HepG2 (cell line): ENCODE results near the gene EOLA1. TPM values are rescaled to one million over a fixed set of nuclear protein-coding genes. Genes with fewer than 3 reads are reported as not detected.

ENCODE experiments used
- FOXK2 ChIP-seq: fragments of 450-650 bp; IDR thresholded peaks from 2 replicates; pipeline ENCODE4 v1.6.1; 2016
- HOMEZ ChIP-seq: IDR thresholded peaks from 2 replicates; pipeline ENCODE4 v1.6.1; 2016; ENCODE audit warnings: low read depth
- IRF2 ChIP-seq: IDR thresholded peaks from 2 replicates; pipeline ENCODE4 v1.6.1; 2018; ENCODE audit warnings: missing genetic modification reagents, missing compliant biosample characterization
- KMT2B ChIP-seq: IDR thresholded peaks from 2 replicates; pipeline ENCODE4 v1.6.1; 2016; ENCODE audit warnings: missing genetic modification reagents, missing compliant biosample characterization
- MEIS1 ChIP-seq: sonication (generic); formaldehyde crosslinking; IDR thresholded peaks from 2 replicates; pipeline ENCODE4 v1.9.0; 2021; ENCODE audit warnings: mild to moderate bottlenecking, missing genetic modification reagents, moderate library complexity, borderline replicate concordance
- MNT ChIP-seq: fragments of 450-650 bp; IDR thresholded peaks from 2 replicates; pipeline ENCODE4 v1.6.1; 2016
- NFIC ChIP-seq: IDR thresholded peaks from 2 replicates; pipeline ENCODE4 v1.6.1; 2012; ENCODE audit warnings: mild to moderate bottlenecking, low read length, inconsistent platforms
- NFRKB ChIP-seq: fragments of 450-650 bp; IDR thresholded peaks from 2 replicates; pipeline ENCODE4 v1.6.1; 2017
- RFXANK ChIP-seq: IDR thresholded peaks from 2 replicates; pipeline ENCODE4 v1.6.1; 2016
- SMAD9 ChIP-seq: sonication (generic); formaldehyde crosslinking; IDR thresholded peaks from 2 replicates; pipeline ENCODE4 v1.5.1; 2020; ENCODE audit warnings: mild to moderate bottlenecking, missing genetic modification reagents
- SP2 ChIP-seq: sonication (generic); formaldehyde crosslinking; IDR thresholded peaks from 2 replicates; pipeline ENCODE4 v1.5.1; 2020; ENCODE audit warnings: mild to moderate bottlenecking, missing genetic modification reagents
- TEAD2 ChIP-seq: sonication (generic); formaldehyde crosslinking; IDR thresholded peaks from 2 replicates; pipeline ENCODE4 v1.9.0; 2021; ENCODE audit warnings: missing genetic modification reagents
- TEAD3 ChIP-seq: optimal IDR thresholded peaks from 2 replicates; pipeline ENCODE3; 2016; ENCODE audit warnings: borderline replicate concordance
- ZBTB7A ChIP-seq: sonication (generic); formaldehyde crosslinking; IDR thresholded peaks from 2 replicates; pipeline ENCODE4 v1.8.0; 2022; ENCODE audit warnings: mild to moderate bottlenecking, missing genetic modification reagents
- ZBTB8A ChIP-seq: sonication (generic); formaldehyde crosslinking; IDR thresholded peaks from 2 replicates; pipeline ENCODE4 v1.4.0; 2020; ENCODE audit warnings: mild to moderate bottlenecking, low read depth, missing genetic modification reagents, borderline replicate concordance
- ZNF3 ChIP-seq: IDR thresholded peaks from 2 replicates; pipeline ENCODE4 v1.7.0; 2017; ENCODE audit warnings: inconsistent platforms
- ZNF432 ChIP-seq: sonication (generic); formaldehyde crosslinking; IDR thresholded peaks from 2 replicates; pipeline ENCODE4 v1.5.0; 2020; ENCODE audit warnings: missing genetic modification reagents, mild to moderate bottlenecking, borderline replicate concordance
- ZNF557 ChIP-seq: sonication (generic); formaldehyde crosslinking; IDR thresholded peaks from 2 replicates; pipeline ENCODE4 v1.4.0; 2020; ENCODE audit warnings: missing genetic modification reagents
- ZNF746 ChIP-seq: sonication (generic); formaldehyde crosslinking; IDR thresholded peaks from 2 replicates; pipeline ENCODE4 v1.8.0; 2022; ENCODE audit warnings: mild to moderate bottlenecking, missing genetic modification reagents
- ZNF841 ChIP-seq: sonication (generic); formaldehyde crosslinking; IDR thresholded peaks from 2 replicates; pipeline ENCODE4 v1.8.1; 2023; ENCODE audit warnings: missing genetic modification reagents, borderline replicate concordance
- ZSCAN9 ChIP-seq: IDR thresholded peaks from 2 replicates; pipeline ENCODE4 v1.6.1; 2016; ENCODE audit warnings: borderline replicate concordance
- polyA plus RNA-seq, 8 experiments: library from polyadenylated mRNA; depleted of rRNA in 3 of 8; stranded (reverse) in 7 of 8; unstranded in 1 of 8; fragments of >200 nt; fragmentation: Illumina TruSeq in 4 of 8; extraction: Trizol in 4 of 8; gene quantifications; 2 replicates each; pipeline versions ENCODE4 v1.2.1 to v1.2.3, GENCODE V29; 2011 to 2016; ENCODE audit warnings: low read depth in 4 of 8, missing spikeins in 1 of 8, mixed read lengths in 1 of 8; ENCODE audit not compliant: insufficient read depth in 1 of 8
- total RNA-seq, 5 experiments: library from RNA; depleted of rRNA; stranded (reverse); fragments of >200 nt; fragmentation: Illumina TruSeq; extraction: Trizol; gene quantifications; 2 replicates each; pipeline ENCODE4 v1.2.3, GENCODE V29; 2016; ENCODE audit warnings: low read depth in 1 of 5
- TF ChIP-seq, protein P1 (sequence below): sonication (generic); formaldehyde crosslinking; IDR thresholded peaks from 2 replicates; pipeline ENCODE4 v1.5.1; 2020; ENCODE audit warnings: missing genetic modification reagents, mild to moderate bottlenecking, borderline replicate concordance
- TF ChIP-seq, protein P2 (sequence below): sonication (generic); formaldehyde crosslinking; IDR thresholded peaks from 2 replicates; pipeline ENCODE4 v1.5.0; 2020; ENCODE audit warnings: missing genetic modification reagents
- TF ChIP-seq, protein P3 (sequence below): sonication (generic); formaldehyde crosslinking; conservative IDR thresholded peaks from 2 replicates; pipeline ENCODE4 v1.5.0; 2020; ENCODE audit warnings: missing genetic modification reagents

Gene EOLA1
- total and polyA plus RNA-seq, 2 of the 13 experiments (the other 11 are each of a cell fraction or from before 2014, with no cell fraction given), result 6.5 to 9.6 TPM

DNA sequence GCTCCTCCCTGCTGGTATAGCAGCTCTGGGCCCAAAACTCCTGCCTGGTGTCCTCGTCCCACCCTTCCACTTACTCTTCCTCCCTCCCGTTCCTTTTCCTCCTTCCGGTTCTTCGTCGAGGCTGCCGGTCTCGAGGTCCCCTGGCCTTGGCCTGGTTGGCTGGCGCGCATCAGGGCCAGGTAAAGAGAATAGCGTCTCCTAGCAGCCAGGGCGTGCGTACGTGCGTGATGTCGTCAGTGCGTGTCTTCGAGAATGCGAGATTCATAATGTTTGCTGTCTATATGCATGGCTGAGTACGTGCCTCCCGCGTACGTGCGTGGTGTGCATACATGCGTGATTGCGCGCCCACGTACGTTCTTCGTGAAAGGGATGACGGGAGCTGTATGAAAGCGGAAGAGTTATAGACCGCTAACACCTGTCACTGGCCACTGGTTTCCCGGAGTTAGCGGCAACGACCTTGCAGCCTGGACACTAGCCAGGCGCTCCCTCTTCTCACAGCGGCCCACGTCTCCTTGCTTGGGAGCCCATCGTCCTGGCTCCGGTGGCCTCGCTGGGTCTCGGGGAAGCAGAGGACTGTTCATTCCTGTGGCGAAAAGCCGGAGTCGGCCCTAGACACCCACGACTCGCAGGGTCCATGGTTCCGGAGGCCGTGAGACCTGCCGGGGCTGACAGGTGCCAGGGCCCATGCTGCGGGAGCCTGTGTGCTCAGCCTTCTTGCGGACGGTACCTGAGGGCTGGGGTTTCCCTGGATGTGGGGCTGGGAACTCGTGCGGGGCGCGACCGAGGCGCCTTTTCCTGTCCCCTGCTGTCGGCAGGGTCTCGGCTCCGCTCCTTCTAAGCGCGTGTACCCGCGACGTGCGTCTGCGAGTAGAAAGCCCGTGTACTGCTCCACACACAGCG, at the start of gene EOLA1 (continued):
- no peak for TF ChIP-seq ZNF841 (CRISPR knock-in tag)
- no peak for TF ChIP-seq NFRKB
- TF ChIP-seq SP2 (CRISPR knock-in tag), result peak; percentile 35; the same call in 1 of the 2 replicates
- no peak for TF ChIP-seq RFXANK (CRISPR knock-in tag)
- TF ChIP-seq ZBTB8A (CRISPR knock-in tag), result no peak
- TF ChIP-seq ZBTB7A (CRISPR knock-in tag), result no peak
- no peak for TF ChIP-seq NFIC
- no peak for TF ChIP-seq MNT
- TF ChIP-seq HOMEZ (CRISPR knock-in tag), result no peak
- TF ChIP-seq FOXK2, result no peak
- TF ChIP-seq, protein P1, sequence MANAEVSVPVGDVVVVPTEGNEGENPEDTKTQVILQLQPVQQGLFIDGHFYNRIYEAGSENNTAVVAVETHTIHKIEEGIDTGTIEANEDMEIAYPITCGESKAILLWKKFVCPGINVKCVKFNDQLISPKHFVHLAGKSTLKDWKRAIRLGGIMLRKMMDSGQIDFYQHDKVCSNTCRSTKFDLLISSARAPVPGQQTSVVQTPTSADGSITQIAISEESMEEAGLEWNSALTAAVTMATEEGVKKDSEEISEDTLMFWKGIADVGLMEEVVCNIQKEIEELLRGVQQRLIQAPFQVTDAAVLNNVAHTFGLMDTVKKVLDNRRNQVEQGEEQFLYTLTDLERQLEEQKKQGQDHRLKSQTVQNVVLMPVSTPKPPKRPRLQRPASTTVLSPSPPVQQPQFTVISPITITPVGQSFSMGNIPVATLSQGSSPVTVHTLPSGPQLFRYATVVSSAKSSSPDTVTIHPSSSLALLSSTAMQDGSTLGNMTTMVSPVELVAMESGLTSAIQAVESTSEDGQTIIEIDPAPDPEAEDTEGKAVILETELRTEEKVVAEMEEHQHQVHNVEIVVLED, result peak; percentile 100
- no peak for TF ChIP-seq ZSCAN9
- no peak for TF ChIP-seq ZNF432 (CRISPR knock-in tag)
- peak; percentile 39; the same call in 1 of the 2 replicates for TF ChIP-seq KMT2B (CRISPR knock-in tag)
- TF ChIP-seq SMAD9 (CRISPR knock-in tag), result no peak
- TF ChIP-seq ZNF3 (CRISPR knock-in tag), result no peak
- TF ChIP-seq TEAD3 (CRISPR knock-in tag), result peak; percentile 82
- TF ChIP-seq, protein P2, sequence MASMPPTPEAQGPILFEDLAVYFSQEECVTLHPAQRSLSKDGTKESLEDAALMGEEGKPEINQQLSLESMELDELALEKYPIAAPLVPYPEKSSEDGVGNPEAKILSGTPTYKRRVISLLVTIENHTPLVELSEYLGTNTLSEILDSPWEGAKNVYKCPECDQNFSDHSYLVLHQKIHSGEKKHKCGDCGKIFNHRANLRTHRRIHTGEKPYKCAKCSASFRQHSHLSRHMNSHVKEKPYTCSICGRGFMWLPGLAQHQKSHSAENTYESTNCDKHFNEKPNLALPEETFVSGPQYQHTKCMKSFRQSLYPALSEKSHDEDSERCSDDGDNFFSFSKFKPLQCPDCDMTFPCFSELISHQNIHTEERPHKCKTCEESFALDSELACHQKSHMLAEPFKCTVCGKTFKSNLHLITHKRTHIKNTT (CRISPR knock-in tag), result no peak
- TF ChIP-seq, protein P3, sequence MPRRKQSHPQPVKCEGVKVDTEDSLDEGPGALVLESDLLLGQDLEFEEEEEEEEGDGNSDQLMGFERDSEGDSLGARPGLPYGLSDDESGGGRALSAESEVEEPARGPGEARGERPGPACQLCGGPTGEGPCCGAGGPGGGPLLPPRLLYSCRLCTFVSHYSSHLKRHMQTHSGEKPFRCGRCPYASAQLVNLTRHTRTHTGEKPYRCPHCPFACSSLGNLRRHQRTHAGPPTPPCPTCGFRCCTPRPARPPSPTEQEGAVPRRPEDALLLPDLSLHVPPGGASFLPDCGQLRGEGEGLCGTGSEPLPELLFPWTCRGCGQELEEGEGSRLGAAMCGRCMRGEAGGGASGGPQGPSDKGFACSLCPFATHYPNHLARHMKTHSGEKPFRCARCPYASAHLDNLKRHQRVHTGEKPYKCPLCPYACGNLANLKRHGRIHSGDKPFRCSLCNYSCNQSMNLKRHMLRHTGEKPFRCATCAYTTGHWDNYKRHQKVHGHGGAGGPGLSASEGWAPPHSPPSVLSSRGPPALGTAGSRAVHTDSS (CRISPR knock-in tag), result no peak
- no peak for TF ChIP-seq TEAD2
- TF ChIP-seq IRF2, result peak; percentile 57; the same call in 1 of the 2 replicates
- no peak for TF ChIP-seq ZNF746
- TF ChIP-seq MEIS1, result no peak
- no peak for TF ChIP-seq ZNF557 (CRISPR knock-in tag)
